ENCODE results near the gene ACAN.

Gene ACAN

DNA sequence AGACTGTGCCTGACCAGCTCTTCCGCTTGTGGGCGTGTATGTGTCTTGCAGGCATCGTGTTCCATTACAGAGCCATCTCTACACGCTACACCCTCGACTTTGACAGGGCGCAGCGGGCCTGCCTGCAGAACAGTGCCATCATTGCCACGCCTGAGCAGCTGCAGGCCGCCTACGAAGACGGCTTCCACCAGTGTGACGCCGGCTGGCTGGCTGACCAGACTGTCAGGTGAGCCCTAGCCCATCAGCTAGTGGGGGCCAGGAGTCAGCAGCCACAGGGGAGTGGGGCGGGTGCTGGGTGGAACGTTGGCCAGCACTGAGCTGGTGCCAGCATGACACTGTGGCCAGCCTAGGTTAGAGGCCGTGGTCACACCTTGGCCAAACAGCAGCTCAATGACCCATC is 36.7 kb downstream of the ACAN start:
- no peak for DNase-seq (ENCODE audit: low read depth)
- H3K4me3 ChIP-seq (ENCODE audit: low read depth, low read length), result no peak overlapping the region
- no peak for TF ChIP-seq POLR2A (IDR thresholded peaks at IDR 0.05; ENCODE audit: extremely low read depth, insufficient read length)
- TF ChIP-seq, protein P1, sequence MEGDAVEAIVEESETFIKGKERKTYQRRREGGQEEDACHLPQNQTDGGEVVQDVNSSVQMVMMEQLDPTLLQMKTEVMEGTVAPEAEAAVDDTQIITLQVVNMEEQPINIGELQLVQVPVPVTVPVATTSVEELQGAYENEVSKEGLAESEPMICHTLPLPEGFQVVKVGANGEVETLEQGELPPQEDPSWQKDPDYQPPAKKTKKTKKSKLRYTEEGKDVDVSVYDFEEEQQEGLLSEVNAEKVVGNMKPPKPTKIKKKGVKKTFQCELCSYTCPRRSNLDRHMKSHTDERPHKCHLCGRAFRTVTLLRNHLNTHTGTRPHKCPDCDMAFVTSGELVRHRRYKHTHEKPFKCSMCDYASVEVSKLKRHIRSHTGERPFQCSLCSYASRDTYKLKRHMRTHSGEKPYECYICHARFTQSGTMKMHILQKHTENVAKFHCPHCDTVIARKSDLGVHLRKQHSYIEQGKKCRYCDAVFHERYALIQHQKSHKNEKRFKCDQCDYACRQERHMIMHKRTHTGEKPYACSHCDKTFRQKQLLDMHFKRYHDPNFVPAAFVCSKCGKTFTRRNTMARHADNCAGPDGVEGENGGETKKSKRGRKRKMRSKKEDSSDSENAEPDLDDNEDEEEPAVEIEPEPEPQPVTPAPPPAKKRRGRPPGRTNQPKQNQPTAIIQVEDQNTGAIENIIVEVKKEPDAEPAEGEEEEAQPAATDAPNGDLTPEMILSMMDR (IDR thresholded peaks at IDR 0.05; ENCODE audit: low read depth, low read length), result no peak
- no peak for TF ChIP-seq MYC (IDR thresholded peaks at IDR 0.05; ENCODE audit: low read depth, low read length)
- no peak for TF ChIP-seq MAX (IDR thresholded peaks at IDR 0.05; ENCODE audit: low read depth, low read length)

GRCh38 chr15:88841236-88841635 is 38.0 kb downstream of the ACAN start:
- no peak for TF ChIP-seq MYC (IDR thresholded peaks at IDR 0.05; ENCODE audit: low read depth, low read length)
- TF ChIP-seq, protein P1 (IDR thresholded peaks at IDR 0.05; ENCODE audit: low read depth, low read length), result no peak
- H3K4me3 ChIP-seq (ENCODE audit: low read depth, low read length), result no peak overlapping the region
- DNase-seq (ENCODE audit: low read depth), result no peak

DNA sequence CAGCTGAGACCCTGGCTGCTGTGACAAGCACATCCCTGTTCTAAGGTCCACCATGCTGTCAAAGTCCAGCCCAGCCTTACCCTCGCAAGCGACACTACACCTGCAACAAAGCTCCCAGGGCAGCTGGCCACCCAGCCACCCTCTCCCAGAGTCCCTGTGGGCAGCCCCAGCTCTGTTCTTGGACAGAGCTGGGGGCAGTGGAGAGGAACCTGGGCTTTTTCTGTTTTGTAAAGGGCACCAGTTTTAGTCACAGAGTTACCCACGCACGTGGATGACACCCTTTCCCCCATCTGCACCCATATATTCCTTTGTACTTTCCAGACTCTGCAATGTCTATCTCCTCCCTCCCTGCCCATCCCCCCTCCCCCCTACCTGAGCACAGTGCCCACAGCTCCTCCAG is 38.9 kb downstream of the ACAN start:
- no peak for DNase-seq (ENCODE audit: low read depth)
- no peak overlapping the region for H3K4me3 ChIP-seq (ENCODE audit: low read depth, low read length)
- TF ChIP-seq, protein P1 (IDR thresholded peaks at IDR 0.05; ENCODE audit: low read depth, low read length), result no peak
- TF ChIP-seq POLR2A (IDR thresholded peaks at IDR 0.05; ENCODE audit: extremely low read depth, insufficient read length) (no peak), MAX (IDR thresholded peaks at IDR 0.05; ENCODE audit: low read depth, low read length) (no peak), MYC (IDR thresholded peaks at IDR 0.05; ENCODE audit: low read depth, low read length) (no peak)

GRCh38 chr15:88843334-88843733 is 40.1 kb downstream of the ACAN start:
- no peak overlapping the region for H3K4me3 ChIP-seq (ENCODE audit: low read depth, low read length)
- DNase-seq (ENCODE audit: low read depth), result no peak
- no peak for TF ChIP-seq POLR2A (IDR thresholded peaks at IDR 0.05; ENCODE audit: extremely low read depth, insufficient read length)
- TF ChIP-seq, protein P1 (IDR thresholded peaks at IDR 0.05; ENCODE audit: low read depth, low read length), result no peak
- no peak for TF ChIP-seq MYC (IDR thresholded peaks at IDR 0.05; ENCODE audit: low read depth, low read length)
- no peak for TF ChIP-seq MAX (IDR thresholded peaks at IDR 0.05; ENCODE audit: low read depth, low read length)

GRCh38 chr15:88844749-88845386 is 41.6 kb downstream of the ACAN start:
- no peak overlapping the region for H3K4me3 ChIP-seq (ENCODE audit: low read depth, low read length)
- DNase-seq (ENCODE audit: low read depth), result no peak
- TF ChIP-seq MAX (IDR thresholded peaks at IDR 0.05; ENCODE audit: low read depth, low read length), result no peak
- TF ChIP-seq MYC (IDR thresholded peaks at IDR 0.05; ENCODE audit: low read depth, low read length), result no peak
- TF ChIP-seq, protein P1 (IDR thresholded peaks at IDR 0.05; ENCODE audit: low read depth, low read length), result no peak

DNA sequence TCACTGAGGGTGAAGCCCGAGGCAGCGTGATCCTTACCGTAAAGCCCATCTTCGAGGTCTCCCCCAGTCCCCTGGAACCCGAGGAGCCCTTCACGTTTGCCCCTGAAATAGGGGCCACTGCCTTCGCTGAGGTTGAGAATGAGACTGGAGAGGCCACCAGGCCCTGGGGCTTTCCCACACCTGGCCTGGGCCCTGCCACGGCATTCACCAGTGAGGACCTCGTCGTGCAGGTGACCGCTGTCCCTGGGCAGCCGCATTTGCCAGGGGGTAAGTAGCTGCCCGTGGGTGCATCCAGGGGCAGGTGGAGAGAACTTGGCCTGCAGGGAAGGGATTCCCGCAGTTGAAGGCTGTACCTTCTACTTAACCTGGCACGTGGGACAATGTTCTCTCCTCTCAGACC is 42.4 kb downstream of the ACAN start:
- H3K4me3 ChIP-seq (ENCODE audit: low read depth, low read length), result no peak overlapping the region
- no peak for DNase-seq (ENCODE audit: low read depth)
- no peak for TF ChIP-seq MAX (IDR thresholded peaks at IDR 0.05; ENCODE audit: low read depth, low read length)
- TF ChIP-seq MYC (IDR thresholded peaks at IDR 0.05; ENCODE audit: low read depth, low read length), result no peak
- TF ChIP-seq, protein P1 (IDR thresholded peaks at IDR 0.05; ENCODE audit: low read depth, low read length), result no peak
- TF ChIP-seq POLR2A (IDR thresholded peaks at IDR 0.05; ENCODE audit: extremely low read depth, insufficient read length), result no peak
